ENCODE measurements around the gene DAP. TPM values are rescaled to one million over a fixed set of nuclear protein-coding genes. Genes with fewer than 3 reads are reported as not detected.
"Not testable (repeated sequence)": the region's sequence is repeated elsewhere in the genome, so short reads cannot be mapped to it uniquely, and the experiment has no call there.

The DAP gene
- total and polyA plus RNA-seq, 10 donors = 29.4 to 111 (median 65.2) TPM

GRCh38 chr5:10634562-10634961 is 126.5 kb downstream of the DAP start:
- Histone ChIP-seq H3K27me3 (replicated peaks in 1 of 7) (no peaks in the 10 kb centered on the region), H3K27ac (peak overlapping the region in 7 of 8 donors; percentile 67 to 86 (median 73)), H3K9me3 (peaks cover 0 to 5% (median 0%) of the 10 kb centered on the region in 8 donors), H3K4me3 (peak overlapping the region in 1 of 8 donors; percentile 6), H3K36me3 (peaks cover 0 to 11% (median 4%) of the 10 kb centered on the region in 6 donors), H3K4me1 (peaks cover 29 to 73% (median 60%) of the 10 kb centered on the region in 6 donors)
- TF ChIP-seq POLR2AphosphoS5 (IDR thresholded peaks at IDR 0.05) = no peak
- no peak for DNase-seq
- intact Hi-C loops (cut with DNase I; ENCODE audit: low total_unique reads) = no loop called here
- 90 to 98% (median 98%) methylated on average over 2 of the region's 2 CpGs for WGBS, 5 donors

- H3K27ac ChIP-seq = peak overlapping the region in 7 of 8 donors; percentile 67 to 86 (median 73)
- H3K9me3 ChIP-seq = peaks cover 0 to 5% (median 0%) of the 10 kb centered on the region in 8 donors
- H3K4me3 ChIP-seq = no peak overlapping the region
- intact Hi-C loops (cut with DNase I; ENCODE audit: low total_unique reads) = no loop called here
- 49 to 61% (median 51%) methylated on average over 4 of the region's 4 CpGs for WGBS, 5 donors
- peaks cover 29 to 73% (median 60%) of the 10 kb centered on the region in 6 donors for H3K4me1 ChIP-seq
- no peak for DNase-seq
- peaks cover 0 to 11% (median 4%) of the 10 kb centered on the region in 6 donors for H3K36me3 ChIP-seq
- TF ChIP-seq POLR2A (IDR thresholded peaks at IDR 0.05) (no peak), POLR2AphosphoS5 (IDR thresholded peaks at IDR 0.05) (peak in 1 of 3 donors; percentile 18)
- H3K27me3 ChIP-seq (replicated peaks in 1 of 7) = no peaks in the 10 kb centered on the region
Measured at GRCh38 chr5:10634050-10634449, 127.0 kb downstream of the DAP start.

GRCh38 chr5:10633271-10634049 is 127.6 kb downstream of the DAP start:
- intact Hi-C loops (cut with DNase I; ENCODE audit: low total_unique reads) = no loop called here
- peak overlapping the region in 7 of 8 donors; percentile 67 to 86 (median 73) for H3K27ac ChIP-seq
- H3K4me3 ChIP-seq = no peak overlapping the region
- 30 to 46% (median 36%) methylated on average over 28 of the region's 28 CpGs for WGBS, 5 donors
- peaks cover 29 to 77% (median 61%) of the 10 kb centered on the region in 6 donors for H3K4me1 ChIP-seq
- H3K9me3 ChIP-seq = peaks cover 0 to 2% (median 0%) of the 10 kb centered on the region in 8 donors
- peaks cover 0 to 11% (median 4%) of the 10 kb centered on the region in 6 donors for H3K36me3 ChIP-seq
- H3K27me3 ChIP-seq (replicated peaks in 1 of 7) = no peaks in the 10 kb centered on the region
- peak; percentile 88 for DNase-seq
- TF ChIP-seq POLR2AphosphoS5 (IDR thresholded peaks at IDR 0.05) = peak in 1 of 3 donors; percentile 42
- no peak for TF ChIP-seq CTCF (IDR thresholded peaks at IDR 0.05 in 8 of 11, conservative IDR thresholded peaks at IDR 0.05 in 3 of 11)

- TF ChIP-seq POLR2A (IDR thresholded peaks at IDR 0.05) (no peak), POLR2AphosphoS5 (IDR thresholded peaks at IDR 0.05) (peak; percentile 59 to 71 (median 71))
- DNase-seq = peak; percentile 91
- H3K4me3 ChIP-seq = peak overlapping the region in 5 of 8 donors; percentile 4 to 61 (median 27)
- no peaks in the 10 kb centered on the region for H3K9me3 ChIP-seq
- WGBS, 5 donors = 31 to 55% (median 35%) methylated on average over 22 to 23 of the region's 23 CpGs
- peak overlapping the region in 7 of 8 donors; percentile 67 to 86 (median 79) for H3K27ac ChIP-seq
- H3K36me3 ChIP-seq = no peaks in the 10 kb centered on the region
- H3K4me1 ChIP-seq = peaks cover 35 to 90% (median 71%) of the 10 kb centered on the region in 6 donors
- no peaks in the 10 kb centered on the region for H3K27me3 ChIP-seq (replicated peaks in 1 of 7)
- intact Hi-C loops (cut with DNase I; ENCODE audit: low total_unique reads) = no loop called here
Measured at GRCh38 chr5:10632110-10632761, 128.8 kb downstream of the DAP start.

GRCh38 chr5:10631316-10631996 is 129.6 kb downstream of the DAP start:
- Histone ChIP-seq H3K9me3 (no peaks in the 10 kb centered on the region), H3K36me3 (no peaks in the 10 kb centered on the region), H3K27me3 (replicated peaks in 1 of 7) (no peaks in the 10 kb centered on the region), H3K27ac (peak overlapping the region in 7 of 8 donors; percentile 67 to 86 (median 79)), H3K4me1 (peaks cover 39 to 92% (median 75%) of the 10 kb centered on the region in 6 donors), H3K4me3 (peak overlapping the region in 5 of 8 donors; percentile 4 to 61 (median 27))
- DNase-seq = no peak
- intact Hi-C loops (cut with DNase I; ENCODE audit: low total_unique reads) = no loop called here
- TF ChIP-seq CTCF (IDR thresholded peaks at IDR 0.05 in 8 of 11, conservative IDR thresholded peaks at IDR 0.05 in 3 of 11) = no peak
- no peak for TF ChIP-seq POLR2AphosphoS5 (IDR thresholded peaks at IDR 0.05)
- no peak for TF ChIP-seq POLR2A (IDR thresholded peaks at IDR 0.05)
- 67 to 84% (median 70%) methylated on average over 18 of the region's 18 CpGs for WGBS, 5 donors

GRCh38 chr5:10630744-10631143 is 130.3 kb downstream of the DAP start:
- H3K27ac ChIP-seq = peak overlapping the region in 3 of 8 donors; percentile 79 to 86 (median 82)
- WGBS, 5 donors = 19 to 64% (median 59%) methylated on average over 2 to 4 of the region's 4 CpGs
- H3K4me1 ChIP-seq = peaks cover 37 to 92% (median 75%) of the 10 kb centered on the region in 6 donors
- DNase-seq; H3K36me3 ChIP-seq; intact Hi-C loops (cut with DNase I; ENCODE audit: low total_unique reads); H3K4me3 ChIP-seq; H3K27me3 ChIP-seq (replicated peaks in 1 of 7); H3K9me3 ChIP-seq: not testable (repeated sequence)

All from spleen (tissue), 11 donors.